HG02870 (cell line): Measurements from ENCODE around the gene PPFIA4.

Experiments used
- ATAC-seq: cut with Tn5 transposase; IDR thresholded peaks from one replicate; pipeline ENCODE4 v1.9.1; 2021; ENCODE audit warnings: mild to moderate bottlenecking, moderate library complexity; ENCODE audit not compliant: unreplicated experiment

The PPFIA4 gene

DNA sequence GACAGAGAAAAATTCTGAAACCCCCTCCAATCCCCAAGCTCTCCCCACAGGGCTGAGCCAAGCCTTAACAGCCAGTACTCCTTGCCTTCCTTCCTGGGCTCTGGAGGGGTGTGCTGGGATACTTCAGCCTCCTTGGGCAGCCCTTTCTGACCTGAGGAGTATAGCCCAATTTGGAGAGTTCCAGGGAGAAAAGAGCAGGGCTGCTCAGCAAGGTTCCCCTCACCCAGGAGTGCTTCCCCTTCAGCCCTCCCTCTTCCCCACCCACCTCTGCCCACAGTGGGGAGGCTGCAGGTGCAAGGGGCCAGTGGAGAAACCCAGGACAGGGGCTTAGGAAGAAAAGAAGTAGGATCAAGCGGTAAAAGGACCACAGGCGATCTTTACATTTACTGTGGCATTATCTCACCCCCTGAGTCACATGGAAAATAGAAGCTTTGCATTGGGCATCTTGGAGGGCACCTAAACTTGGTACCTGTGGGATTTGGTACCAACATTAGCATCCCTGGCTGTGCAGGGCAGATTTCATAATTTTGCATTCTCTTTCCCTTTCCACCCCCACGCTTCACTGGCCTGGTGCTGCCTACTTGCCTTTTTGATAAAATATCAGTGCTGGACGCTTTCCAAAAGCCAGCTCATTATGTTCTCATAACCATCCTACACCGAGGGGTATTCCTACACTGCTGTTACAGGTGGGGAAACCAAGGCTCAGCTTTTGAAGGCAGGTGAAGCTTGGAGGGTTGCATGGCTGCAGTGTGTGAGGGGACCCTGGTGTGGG, 98.4 kb downstream of the PPFIA4 start:
- ATAC-seq, result no peak

DNA sequence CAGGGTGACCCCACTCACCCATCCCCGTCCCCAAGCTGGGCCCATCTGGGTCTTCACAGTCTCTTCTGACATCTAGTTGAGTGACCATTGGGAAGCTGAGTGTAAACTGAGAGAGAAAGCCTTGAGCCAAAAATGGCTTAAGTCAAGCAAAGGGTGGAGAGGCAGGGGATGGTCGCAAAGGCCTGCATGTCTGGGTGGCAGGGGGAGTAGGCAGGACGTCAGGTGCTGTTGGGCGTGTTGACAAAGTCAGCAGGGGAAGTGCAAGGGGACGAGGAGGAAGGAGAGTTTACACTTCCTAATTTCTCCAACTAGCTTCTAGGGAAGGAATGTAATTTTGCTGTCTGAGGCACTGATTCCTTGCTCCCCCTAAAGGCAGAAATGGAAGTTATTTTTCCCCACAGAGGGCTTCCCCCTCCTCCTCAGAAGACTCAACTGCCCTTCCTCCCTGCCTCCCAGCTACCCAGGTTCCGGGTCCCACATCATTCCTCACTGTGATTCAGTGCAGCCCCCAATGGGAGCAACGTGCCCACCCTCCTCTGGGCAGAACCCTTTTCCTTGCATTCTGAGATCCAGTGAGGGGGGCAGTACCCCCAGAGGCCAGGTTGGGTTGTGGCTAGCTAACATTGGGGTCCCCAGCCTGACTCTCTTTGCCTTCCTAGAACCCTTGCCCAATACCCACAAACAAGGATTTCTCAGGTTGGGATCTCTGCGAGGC, 100.0 kb downstream of the PPFIA4 start:
- ATAC-seq, result no peak

DNA sequence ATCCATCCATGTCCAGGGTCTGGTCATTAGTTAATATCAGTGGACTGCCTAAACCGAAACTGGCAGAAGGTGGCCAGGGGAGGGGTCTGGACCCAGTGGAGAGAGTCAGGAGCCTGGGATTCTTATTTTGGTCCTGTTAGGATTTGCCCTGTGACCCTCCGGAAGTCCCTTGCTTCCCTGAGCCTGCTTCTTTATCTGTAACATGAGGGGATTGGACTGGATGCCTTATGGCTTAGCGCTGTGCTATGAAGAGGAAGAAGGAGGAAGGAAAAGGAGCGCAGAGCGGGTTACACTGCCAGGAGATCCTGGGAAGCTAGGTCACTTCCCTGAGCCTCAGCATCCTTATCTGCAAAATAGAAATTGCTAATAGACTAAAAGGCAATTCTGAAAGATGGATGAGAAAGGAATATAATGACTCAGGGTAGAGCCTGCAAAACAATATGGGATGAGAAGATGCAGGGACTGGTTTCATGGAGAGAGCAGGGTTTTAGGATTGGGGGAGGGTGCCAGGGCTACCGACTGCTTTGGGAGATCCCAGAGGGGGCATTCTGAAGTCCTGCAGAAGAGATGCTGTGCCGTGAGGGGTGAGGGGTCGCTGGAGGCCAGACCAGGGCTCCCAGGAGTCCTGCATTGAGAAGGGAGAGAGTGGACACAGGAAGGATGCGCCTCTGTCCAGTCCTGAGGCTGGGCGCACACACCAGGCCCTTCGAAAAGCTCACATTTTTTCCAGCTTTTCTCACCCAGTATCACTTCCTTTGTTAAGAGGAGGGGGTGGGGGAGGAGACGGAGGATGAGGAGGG, 100.8 kb downstream of the PPFIA4 start:
- no peak for ATAC-seq

DNA sequence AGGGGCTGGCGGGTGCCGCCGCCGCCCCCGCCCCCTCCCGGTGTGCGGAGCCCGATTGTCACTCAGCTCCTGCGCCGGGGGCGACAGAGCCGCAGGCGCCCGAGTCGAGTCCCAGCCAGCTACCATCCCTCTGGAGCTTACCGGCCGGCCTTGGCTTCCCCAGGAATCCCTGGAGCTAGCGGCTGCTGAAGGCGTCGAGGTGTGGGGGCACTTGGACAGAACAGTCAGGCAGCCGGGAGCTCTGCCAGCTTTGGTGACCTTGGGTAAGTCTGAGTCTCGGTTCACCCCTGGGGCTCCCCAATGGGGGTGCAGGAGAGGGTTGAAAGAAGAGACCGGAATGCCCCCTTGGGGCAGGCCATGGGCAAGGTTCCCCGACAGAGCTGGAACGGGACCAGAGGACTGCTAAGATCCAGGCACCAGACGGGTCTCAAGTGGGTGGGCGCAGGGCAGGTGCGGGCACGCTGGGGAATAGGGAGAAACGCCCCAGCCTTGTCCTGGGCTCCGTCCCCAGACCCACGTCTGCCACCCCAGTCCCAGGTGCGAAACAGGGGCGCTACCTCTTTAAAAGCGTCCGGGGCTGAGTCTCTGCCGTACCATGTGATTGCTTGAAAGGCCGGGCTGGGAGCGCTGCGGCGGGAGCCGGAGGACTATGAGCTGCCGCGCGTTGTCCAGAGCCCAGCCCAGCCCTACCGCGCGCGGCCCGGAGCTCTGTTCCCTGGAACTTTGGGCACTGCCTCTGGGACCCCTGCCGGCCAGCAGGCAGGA, 101.6 kb downstream of the PPFIA4 start, which contains the start of gene ADORA1:
Gene ADORA1 (plus strand): TSS at position 61 of the 765 bp plus-strand sequence. CDS start 1,116 bp downstream, outside the sequence.
- no peak for ATAC-seq

- no peak for ATAC-seq
These were observed 102.1 kb downstream of the PPFIA4 start for GRCh38 chr1:203128431-203128715.
